GM19239 (cell line): Measurements from ENCODE around the gene TSHZ2.
"Not testable (repeated sequence)": the region's sequence is repeated elsewhere in the genome, so short reads cannot be mapped to it uniquely, and the experiment has no call there.

Experiments used
- DNase-seq: peaks from one replicate; pipeline ENCODE4 v3.0.0; 2011; ENCODE audit warnings: low spot score; ENCODE audit not compliant: insufficient read length
- FAIRE-seq: peaks from 2 replicates; lab custom pipeline; 2011; peaks lifted over from hg19 to GRCh38; lab: Jason Lieb, UNC

Gene TSHZ2

GRCh38 chr20:53535878-53536277 lies 563.7 kb downstream of the TSHZ2 start:
- DNase-seq (no peak), FAIRE-seq (no peak)

GRCh38 chr20:53536382-53536781 lies 564.2 kb downstream of the TSHZ2 start:
- FAIRE-seq = not testable (repeated sequence)

GRCh38 chr20:53539516-53539915 lies 567.4 kb downstream of the TSHZ2 start:
- FAIRE-seq (no peak), DNase-seq (no peak)

More at GRCh38 chr20:53536382-53536781, 564.2 kb downstream of the TSHZ2 start:
- DNase-seq = not testable (repeated sequence)
